HS-5 (cell line): ENCODE data around the gene SCAF4.
A peak's percentile ranks its signal among the peaks of the same experiment; 100 is the strongest.
"Not testable (repeated sequence)": the region's sequence is repeated elsewhere in the genome, so short reads cannot be mapped to it uniquely, and the experiment has no call there.

Experiments
- DNase-seq: peaks from one replicate; pipeline ENCODE4 v3.0.0-alpha.2; 2012; ENCODE audit warnings: low read depth

SCAF4 gene

GRCh38 chr21:31641416-31641922, 90.4 kb downstream of the SCAF4 start:
- DNase-seq: no peak

DNA sequence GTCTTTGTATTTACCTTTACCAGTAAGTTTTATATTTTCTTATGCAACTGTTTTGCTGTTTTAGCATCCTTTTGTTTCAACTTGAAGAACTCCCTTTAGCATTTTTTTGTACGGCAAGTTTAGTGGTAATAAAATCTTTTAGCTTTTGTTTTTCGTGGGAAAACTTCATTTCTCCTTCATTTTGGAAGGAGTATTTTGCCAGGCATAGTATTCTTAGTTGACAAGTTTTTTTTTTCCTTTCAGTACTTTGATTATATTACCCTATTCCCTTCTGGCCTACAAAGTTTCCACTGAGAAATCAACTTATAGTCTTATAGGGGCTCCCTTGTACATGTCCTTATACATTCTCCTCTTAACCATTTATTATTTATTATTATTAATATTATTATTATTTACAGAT, 95.0 kb downstream of the SCAF4 start:
- no peak for DNase-seq

GRCh38 chr21:31634993-31635392, 96.9 kb downstream of the SCAF4 start:
- no peak for DNase-seq

- not testable (repeated sequence) for DNase-seq
Measured at GRCh38 chr21:31631881-31632280, 100.0 kb downstream of the SCAF4 start.

DNA sequence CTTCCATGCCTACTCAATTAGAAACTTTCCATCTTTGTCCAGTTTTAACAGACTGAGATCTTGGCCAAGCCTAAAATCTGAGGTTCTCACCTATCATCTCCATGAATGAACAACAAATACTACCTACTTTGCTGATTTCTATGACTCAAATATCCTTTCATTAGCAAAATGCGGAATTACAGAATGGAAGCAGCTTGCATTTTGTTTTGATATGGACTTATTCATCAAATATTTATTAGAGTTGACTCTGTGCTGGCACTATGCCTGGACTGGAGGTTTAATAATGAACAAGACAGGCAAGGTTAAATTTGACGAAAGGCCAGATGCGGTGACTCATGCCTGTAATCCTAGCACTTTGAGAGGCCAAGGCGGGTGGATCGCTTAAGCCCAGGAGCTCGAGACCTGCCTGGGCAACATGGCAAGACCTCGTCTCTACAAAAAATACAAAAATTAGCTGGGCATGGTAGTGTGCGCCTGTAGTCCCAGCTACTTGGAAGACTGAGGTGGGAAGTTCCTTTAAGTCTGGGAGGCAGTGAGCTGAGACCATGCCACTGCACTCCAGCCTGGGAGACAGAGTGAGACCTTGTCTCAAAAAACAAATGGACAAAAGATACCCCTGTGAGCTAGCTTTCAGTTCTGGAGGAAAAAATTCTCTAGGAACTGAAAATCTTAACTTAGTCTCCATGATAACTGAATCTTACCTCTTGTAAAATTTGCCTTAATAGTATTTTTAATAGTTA, 101.8 kb downstream of the SCAF4 start:
- peak; percentile 53 for DNase-seq

- no peak for DNase-seq
Measured at GRCh38 chr21:31624961-31625491, 106.9 kb downstream of the SCAF4 start.

GRCh38 chr21:31624181-31624580, 107.7 kb downstream of the SCAF4 start:
- DNase-seq: no peak

DNA sequence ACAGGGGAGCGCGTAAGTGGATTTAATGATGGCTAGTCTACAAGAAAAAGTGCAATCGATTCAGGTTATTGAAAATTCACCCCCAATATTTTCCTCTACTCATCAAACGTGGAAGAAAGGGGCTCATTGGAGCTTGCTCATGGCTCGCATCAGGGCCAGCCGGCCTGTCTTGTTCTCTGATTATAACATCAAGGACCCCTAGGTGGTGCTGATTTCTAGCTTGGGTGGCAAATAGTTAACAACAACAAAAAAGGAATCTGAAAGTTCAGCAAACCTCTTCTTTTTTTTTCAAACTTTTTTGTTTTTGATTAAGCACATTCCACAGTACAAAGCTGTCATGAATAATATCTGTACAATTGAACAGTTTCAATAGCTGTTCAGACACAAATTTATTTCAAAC, 108.3 kb downstream of the SCAF4 start:
- DNase-seq: no peak

- no peak for DNase-seq
Measured at GRCh38 chr21:31622397-31622796, 109.5 kb downstream of the SCAF4 start.
